ENCODE results near the gene SPCS1.
A peak's percentile ranks its signal among the peaks of the same experiment; 100 is the strongest.

DNA sequence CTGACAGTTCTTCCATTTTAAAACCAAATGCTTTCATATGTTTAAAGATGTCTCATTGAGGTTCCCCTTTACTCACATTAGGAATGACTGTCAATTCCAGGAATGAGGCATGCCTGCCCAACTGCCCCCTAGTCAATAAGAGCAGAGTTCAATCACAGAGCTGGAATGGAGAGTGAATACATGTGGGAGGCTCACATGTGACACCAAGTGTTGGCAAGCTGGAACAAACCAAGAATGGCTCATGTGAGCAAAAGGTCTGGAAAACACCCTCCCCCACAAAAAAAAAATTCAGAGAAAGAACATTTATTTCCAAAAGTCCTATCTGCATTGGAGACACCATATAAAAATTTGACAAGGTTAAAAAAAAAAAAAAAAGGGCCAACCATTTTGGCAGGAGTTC lies 23.9 kb upstream of the SPCS1 start:
- TF ChIP-seq, protein P1, sequence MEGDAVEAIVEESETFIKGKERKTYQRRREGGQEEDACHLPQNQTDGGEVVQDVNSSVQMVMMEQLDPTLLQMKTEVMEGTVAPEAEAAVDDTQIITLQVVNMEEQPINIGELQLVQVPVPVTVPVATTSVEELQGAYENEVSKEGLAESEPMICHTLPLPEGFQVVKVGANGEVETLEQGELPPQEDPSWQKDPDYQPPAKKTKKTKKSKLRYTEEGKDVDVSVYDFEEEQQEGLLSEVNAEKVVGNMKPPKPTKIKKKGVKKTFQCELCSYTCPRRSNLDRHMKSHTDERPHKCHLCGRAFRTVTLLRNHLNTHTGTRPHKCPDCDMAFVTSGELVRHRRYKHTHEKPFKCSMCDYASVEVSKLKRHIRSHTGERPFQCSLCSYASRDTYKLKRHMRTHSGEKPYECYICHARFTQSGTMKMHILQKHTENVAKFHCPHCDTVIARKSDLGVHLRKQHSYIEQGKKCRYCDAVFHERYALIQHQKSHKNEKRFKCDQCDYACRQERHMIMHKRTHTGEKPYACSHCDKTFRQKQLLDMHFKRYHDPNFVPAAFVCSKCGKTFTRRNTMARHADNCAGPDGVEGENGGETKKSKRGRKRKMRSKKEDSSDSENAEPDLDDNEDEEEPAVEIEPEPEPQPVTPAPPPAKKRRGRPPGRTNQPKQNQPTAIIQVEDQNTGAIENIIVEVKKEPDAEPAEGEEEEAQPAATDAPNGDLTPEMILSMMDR (IDR thresholded peaks at IDR 0.05; ENCODE audit: low read depth, low read length) = peak; percentile 49
- no peak for TF ChIP-seq EZH2phosphoT487 (IDR thresholded peaks at IDR 0.05; ENCODE audit: low read depth)

Data from OCI-LY3 (cell line).